Peyer's patch (tissue), 4 donors: ENCODE data around the gene CDK12. TPM values are rescaled to one million over a fixed set of nuclear protein-coding genes. Genes with fewer than 3 reads are reported as not detected.
A peak's percentile ranks its signal among the peaks of the same experiment; 100 is the strongest.

Source experiments
- DNase-seq, 3 donors: peaks; one replicate each; pipeline ENCODE4 v3.0.0-alpha.2; 2017 to 2019
- H3K27ac ChIP-seq, 4 donors: fragments of 200-600 bp; sonication (generic); one replicate each; pipeline ENCODE4 v1.5.1; 2016 to 2019
- H3K27me3 ChIP-seq, 2 donors: fragments of 200-600 bp; sonication (generic); one replicate each; pipeline ENCODE4 v1.5.1; 2019
- H3K36me3 ChIP-seq, 3 donors: fragments of 200-600 bp; sonication (generic); one replicate each; pipeline ENCODE4 v1.5.1; 2016 to 2019
- H3K4me1 ChIP-seq, 4 donors: fragments of 200-600 bp; sonication (generic); one replicate each; pipeline ENCODE4 v1.5.1; 2016 to 2019
- H3K4me3 ChIP-seq, 4 donors: fragments of 200-600 bp; sonication (generic); 1 replicate in 3 of 4; 2 replicates in 1 of 4; pipeline ENCODE4 v1.5.1; 2016 to 2019; ENCODE audit warnings: mild to moderate bottlenecking in 1 of 4
- H3K9me3 ChIP-seq, 4 donors: fragments of 200-600 bp; sonication (generic); one replicate each; pipeline ENCODE4 v1.5.1; 2016 to 2019; ENCODE audit warnings: mild to moderate bottlenecking in 1 of 4
- POLR2A ChIP-seq, 2 donors: fragments of 450-650 bp; IDR thresholded peaks; one replicate each; pipeline ENCODE4 v1.5.1; 2017; ENCODE audit warnings: antibody characterized with exemption in 2 of 2, mild to moderate bottlenecking in 2 of 2, moderate library complexity in 2 of 2
- total RNA-seq, 4 donors: library from RNA; depleted of rRNA; stranded (reverse); fragments of >200 nt; gene quantifications; one replicate each; pipeline ENCODE4 v1.1.0, GENCODE V29; 2016
- TF ChIP-seq, protein P1 (sequence below), 6 experiments: fragments of 450-650 bp in 4 of 6; fragments of 200-600 bp in 2 of 6; sonication (generic) in 1 of 6; IDR thresholded peaks; one replicate each; pipeline ENCODE4 v1.5.1; 2017 to 2019; ENCODE audit warnings: antibody characterized with exemption in 6 of 6, mild to moderate bottlenecking in 3 of 6, moderate library complexity in 1 of 6

The CDK12 gene
- total RNA-seq, 4 donors from 2014 or later, result 55.3 to 132 (median 81.2) TPM

DNA sequence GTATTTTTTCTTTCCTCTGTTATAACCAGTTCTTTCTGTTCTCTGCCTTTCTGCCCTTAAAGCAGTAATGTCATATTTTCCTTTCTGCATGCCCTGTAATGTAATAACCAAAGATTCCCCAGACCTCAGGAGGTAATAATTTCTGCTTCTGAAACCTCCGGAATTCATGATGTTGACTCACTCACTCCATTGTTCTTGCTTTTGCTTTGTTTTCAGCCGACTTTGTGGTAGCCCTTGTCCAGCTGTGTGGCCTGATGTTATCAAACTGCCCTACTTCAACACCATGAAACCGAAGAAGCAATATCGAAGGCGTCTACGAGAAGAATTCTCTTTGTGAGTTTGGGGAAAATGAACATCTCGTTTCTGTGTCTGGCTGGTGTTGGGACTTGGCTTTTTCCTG, 55.9 kb downstream of the CDK12 start:
- peaks cover 0 to 100% (median 0%) of the 10 kb centered on the region in 3 donors for H3K36me3 ChIP-seq
- no peak overlapping the region for H3K27ac ChIP-seq

DNA sequence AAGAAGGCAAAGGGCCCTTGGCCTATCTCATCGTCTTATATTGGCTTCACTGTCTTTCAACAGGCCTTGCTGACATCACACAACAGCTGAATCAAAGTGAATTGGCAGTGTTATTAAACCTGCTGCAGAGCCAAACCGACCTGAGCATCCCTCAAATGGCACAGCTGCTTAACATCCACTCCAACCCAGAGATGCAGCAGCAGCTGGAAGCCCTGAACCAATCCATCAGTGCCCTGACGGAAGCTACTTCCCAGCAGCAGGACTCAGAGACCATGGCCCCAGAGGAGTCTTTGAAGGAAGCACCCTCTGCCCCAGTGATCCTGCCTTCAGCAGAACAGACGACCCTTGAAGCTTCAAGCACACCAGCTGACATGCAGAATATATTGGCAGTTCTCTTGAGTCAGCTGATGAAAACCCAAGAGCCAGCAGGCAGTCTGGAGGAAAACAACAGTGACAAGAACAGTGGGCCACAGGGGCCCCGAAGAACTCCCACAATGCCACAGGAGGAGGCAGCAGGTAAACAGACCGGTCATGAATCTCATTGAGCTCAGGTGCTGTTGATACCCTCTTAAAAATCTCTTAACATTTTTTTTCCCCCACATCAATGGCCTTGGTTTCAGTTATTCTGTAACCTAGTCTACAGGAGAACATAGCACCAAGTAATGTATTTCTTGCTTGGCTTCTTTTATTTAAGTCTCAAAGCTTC, 64.7 kb downstream of the CDK12 start:
- TF ChIP-seq POLR2A (IDR thresholded peaks at IDR 0.05), result no peak
- TF ChIP-seq, protein P1, sequence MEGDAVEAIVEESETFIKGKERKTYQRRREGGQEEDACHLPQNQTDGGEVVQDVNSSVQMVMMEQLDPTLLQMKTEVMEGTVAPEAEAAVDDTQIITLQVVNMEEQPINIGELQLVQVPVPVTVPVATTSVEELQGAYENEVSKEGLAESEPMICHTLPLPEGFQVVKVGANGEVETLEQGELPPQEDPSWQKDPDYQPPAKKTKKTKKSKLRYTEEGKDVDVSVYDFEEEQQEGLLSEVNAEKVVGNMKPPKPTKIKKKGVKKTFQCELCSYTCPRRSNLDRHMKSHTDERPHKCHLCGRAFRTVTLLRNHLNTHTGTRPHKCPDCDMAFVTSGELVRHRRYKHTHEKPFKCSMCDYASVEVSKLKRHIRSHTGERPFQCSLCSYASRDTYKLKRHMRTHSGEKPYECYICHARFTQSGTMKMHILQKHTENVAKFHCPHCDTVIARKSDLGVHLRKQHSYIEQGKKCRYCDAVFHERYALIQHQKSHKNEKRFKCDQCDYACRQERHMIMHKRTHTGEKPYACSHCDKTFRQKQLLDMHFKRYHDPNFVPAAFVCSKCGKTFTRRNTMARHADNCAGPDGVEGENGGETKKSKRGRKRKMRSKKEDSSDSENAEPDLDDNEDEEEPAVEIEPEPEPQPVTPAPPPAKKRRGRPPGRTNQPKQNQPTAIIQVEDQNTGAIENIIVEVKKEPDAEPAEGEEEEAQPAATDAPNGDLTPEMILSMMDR (IDR thresholded peaks at IDR 0.05), result no peak
- peaks cover 0 to 97% (median 6%) of the 10 kb centered on the region in 3 donors for H3K36me3 ChIP-seq
- DNase-seq, result no peak
- H3K4me1 ChIP-seq, result no peaks in the 10 kb centered on the region
- no peak overlapping the region for H3K4me3 ChIP-seq
- no peak overlapping the region for H3K27ac ChIP-seq
- H3K27me3 ChIP-seq, result no peaks in the 10 kb centered on the region
- H3K9me3 ChIP-seq, result no peaks in the 10 kb centered on the region

More for the DNA sequence above, 55.9 kb downstream of the CDK12 start:
- H3K27me3 ChIP-seq, result no peaks in the 10 kb centered on the region
- no peaks in the 10 kb centered on the region for H3K9me3 ChIP-seq
- no peak overlapping the region for H3K4me3 ChIP-seq
- TF ChIP-seq, protein P1 (IDR thresholded peaks at IDR 0.05), result no peak
- TF ChIP-seq POLR2A (IDR thresholded peaks at IDR 0.05), result no peak
- DNase-seq, result no peak
- H3K4me1 ChIP-seq, result no peaks in the 10 kb centered on the region

DNA sequence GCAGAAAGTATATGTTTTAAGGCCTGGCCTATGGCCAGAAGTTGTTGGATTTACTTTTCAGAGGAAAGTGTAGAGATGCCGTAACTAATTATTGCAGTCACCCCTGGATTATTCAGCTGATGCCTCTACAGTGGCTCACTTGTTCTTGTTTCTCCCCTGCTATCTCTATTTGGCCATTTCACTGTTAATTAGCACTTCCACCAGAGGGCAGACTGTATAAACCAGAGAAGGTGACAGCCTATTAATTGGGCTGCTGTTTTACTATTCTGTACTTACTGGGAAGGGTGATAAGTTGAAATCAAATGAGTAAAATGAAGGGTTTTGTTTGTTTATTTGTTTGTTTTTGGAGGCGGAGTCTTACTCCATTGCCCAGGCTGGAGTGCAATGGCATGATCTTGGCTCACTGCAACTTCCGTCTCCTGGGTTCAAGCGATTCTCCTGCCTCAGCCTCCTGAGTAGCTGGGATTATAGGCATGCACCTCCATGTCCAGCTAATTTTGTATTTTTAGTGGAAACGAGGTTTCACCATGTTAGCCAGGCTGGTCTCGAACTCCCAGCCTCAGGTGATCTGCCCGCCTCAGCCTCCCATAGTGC, 66.0 kb downstream of the CDK12 start:
- H3K36me3 ChIP-seq, result peaks cover 0 to 87% (median 6%) of the 10 kb centered on the region in 3 donors
- DNase-seq, result no peak

DNA sequence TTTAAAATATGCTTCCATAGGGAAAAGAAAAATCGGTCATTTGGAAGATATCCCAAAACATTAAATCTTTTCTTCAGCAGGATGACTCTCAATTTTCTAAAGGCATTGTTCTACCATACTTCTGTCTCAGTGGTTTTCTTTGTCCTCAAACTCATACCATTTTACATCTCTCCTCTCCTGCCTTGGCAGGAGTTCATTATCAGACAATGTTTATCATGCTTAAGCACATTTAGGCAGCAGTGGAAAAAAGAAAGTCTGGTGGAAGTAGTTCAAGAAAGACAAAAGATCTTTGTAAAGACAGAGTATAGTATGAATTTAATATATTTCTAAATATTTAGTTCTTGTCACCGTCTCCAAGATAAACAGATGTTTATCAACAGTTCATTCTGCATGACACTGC, 68.2 kb downstream of the CDK12 start:
- TF ChIP-seq POLR2A (IDR thresholded peaks at IDR 0.05), result no peak
- Histone ChIP-seq H3K27me3 (no peaks in the 10 kb centered on the region), H3K4me3 (no peak overlapping the region), H3K9me3 (no peaks in the 10 kb centered on the region), H3K27ac (no peak overlapping the region), H3K4me1 (peaks cover 0 to 4% (median 0%) of the 10 kb centered on the region in 4 donors), H3K36me3 (peaks cover 0 to 66% (median 2%) of the 10 kb centered on the region in 3 donors)
- no peak for DNase-seq

More for the DNA sequence above, 66.0 kb downstream of the CDK12 start:
- no peaks in the 10 kb centered on the region for H3K4me1 ChIP-seq
- no peak for TF ChIP-seq POLR2A (IDR thresholded peaks at IDR 0.05)
- TF ChIP-seq, protein P1 (IDR thresholded peaks at IDR 0.05), result peak in 5 of 6 experiments; percentile 22 to 55 (median 50)
- H3K9me3 ChIP-seq, result no peaks in the 10 kb centered on the region
- H3K4me3 ChIP-seq, result no peak overlapping the region
- no peaks in the 10 kb centered on the region for H3K27me3 ChIP-seq
- no peak overlapping the region for H3K27ac ChIP-seq

DNA sequence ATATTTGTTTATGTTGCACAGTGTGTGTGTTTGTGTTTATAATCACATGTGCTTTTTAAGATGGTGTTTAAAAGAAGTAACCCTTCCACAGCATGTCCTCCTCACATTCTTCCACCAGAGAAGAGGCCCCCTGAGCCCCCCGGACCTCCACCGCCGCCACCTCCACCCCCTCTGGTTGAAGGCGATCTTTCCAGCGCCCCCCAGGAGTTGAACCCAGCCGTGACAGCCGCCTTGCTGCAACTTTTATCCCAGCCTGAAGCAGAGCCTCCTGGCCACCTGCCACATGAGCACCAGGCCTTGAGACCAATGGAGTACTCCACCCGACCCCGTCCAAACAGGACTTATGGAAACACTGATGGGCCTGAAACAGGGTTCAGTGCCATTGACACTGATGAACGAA, 69.2 kb downstream of the CDK12 start:
- no peak for DNase-seq
- no peak overlapping the region for H3K27ac ChIP-seq
- H3K27me3 ChIP-seq, result no peaks in the 10 kb centered on the region
- TF ChIP-seq POLR2A (IDR thresholded peaks at IDR 0.05), result no peak
- TF ChIP-seq, protein P1 (IDR thresholded peaks at IDR 0.05), result no peak
- H3K9me3 ChIP-seq, result no peaks in the 10 kb centered on the region
- H3K4me1 ChIP-seq, result peaks cover 0 to 4% (median 0%) of the 10 kb centered on the region in 4 donors
- H3K4me3 ChIP-seq, result no peak overlapping the region
- peaks cover 0 to 55% (median 0%) of the 10 kb centered on the region in 3 donors for H3K36me3 ChIP-seq

DNA sequence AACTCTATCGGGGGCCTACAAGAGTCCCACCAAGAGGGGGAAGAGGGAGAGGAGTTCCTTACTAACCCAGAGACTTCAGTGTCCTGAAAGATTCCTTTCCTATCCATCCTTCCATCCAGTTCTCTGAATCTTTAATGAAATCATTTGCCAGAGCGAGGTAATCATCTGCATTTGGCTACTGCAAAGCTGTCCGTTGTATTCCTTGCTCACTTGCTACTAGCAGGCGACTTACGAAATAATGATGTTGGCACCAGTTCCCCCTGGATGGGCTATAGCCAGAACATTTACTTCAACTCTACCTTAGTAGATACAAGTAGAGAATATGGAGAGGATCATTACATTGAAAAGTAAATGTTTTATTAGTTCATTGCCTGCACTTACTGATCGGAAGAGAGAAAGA, 70.0 kb downstream of the CDK12 start:
- TF ChIP-seq, protein P1 (IDR thresholded peaks at IDR 0.05), result no peak
- no peak for TF ChIP-seq POLR2A (IDR thresholded peaks at IDR 0.05)
- DNase-seq, result no peak
- H3K9me3 ChIP-seq, result no peaks in the 10 kb centered on the region
- no peaks in the 10 kb centered on the region for H3K27me3 ChIP-seq
- H3K4me1 ChIP-seq, result peaks cover 0 to 4% (median 0%) of the 10 kb centered on the region in 4 donors
- H3K4me3 ChIP-seq, result no peak overlapping the region
- peaks cover 0 to 48% (median 0%) of the 10 kb centered on the region in 3 donors for H3K36me3 ChIP-seq
- no peak overlapping the region for H3K27ac ChIP-seq
